ENCODE measurements around the gene DGKG. TPM values are rescaled to one million over a fixed set of nuclear protein-coding genes. Genes with fewer than 3 reads are reported as not detected.

DGKG gene
- polyA plus RNA-seq, 3 donors: 4.2 to 9.2 (median 4.3) TPM

DNA sequence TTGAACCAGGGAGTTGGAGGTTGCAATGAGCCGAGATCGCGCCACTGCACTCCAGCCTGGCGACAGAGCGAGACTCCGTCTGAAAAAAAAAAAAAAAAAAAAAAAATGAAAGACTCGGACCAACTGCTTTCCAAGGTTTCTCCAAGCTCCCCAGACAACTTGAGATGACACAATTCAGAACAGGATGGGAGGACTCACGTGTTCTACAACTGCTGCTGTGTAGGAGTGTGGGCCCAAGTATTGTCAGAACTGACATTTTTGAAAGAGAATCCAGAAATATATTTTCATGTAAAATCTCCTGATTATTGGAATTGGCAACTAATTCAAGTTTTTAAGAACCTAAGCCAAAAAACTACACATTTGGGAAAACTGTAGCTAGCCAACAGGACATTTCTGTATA, 143.6 kb downstream of the DGKG start:
- no peaks in the 10 kb centered on the region for H4K20me1 ChIP-seq (ENCODE audit: insufficient read depth, low read length)
- TF ChIP-seq, protein P1, sequence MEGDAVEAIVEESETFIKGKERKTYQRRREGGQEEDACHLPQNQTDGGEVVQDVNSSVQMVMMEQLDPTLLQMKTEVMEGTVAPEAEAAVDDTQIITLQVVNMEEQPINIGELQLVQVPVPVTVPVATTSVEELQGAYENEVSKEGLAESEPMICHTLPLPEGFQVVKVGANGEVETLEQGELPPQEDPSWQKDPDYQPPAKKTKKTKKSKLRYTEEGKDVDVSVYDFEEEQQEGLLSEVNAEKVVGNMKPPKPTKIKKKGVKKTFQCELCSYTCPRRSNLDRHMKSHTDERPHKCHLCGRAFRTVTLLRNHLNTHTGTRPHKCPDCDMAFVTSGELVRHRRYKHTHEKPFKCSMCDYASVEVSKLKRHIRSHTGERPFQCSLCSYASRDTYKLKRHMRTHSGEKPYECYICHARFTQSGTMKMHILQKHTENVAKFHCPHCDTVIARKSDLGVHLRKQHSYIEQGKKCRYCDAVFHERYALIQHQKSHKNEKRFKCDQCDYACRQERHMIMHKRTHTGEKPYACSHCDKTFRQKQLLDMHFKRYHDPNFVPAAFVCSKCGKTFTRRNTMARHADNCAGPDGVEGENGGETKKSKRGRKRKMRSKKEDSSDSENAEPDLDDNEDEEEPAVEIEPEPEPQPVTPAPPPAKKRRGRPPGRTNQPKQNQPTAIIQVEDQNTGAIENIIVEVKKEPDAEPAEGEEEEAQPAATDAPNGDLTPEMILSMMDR (IDR thresholded peaks at IDR 0.05): no peak
- intact Hi-C loops (cut with micrococcal nuclease): no loop called here
- no peak overlapping the region for H3K27ac ChIP-seq (ENCODE audit: low read depth in 1 of 2, low read length in 2 of 2)
- peaks cover 39 to 90% of the 10 kb centered on the region in 2 donors for H3K36me3 ChIP-seq (replicated peaks in 1 of 2; ENCODE audit: control insufficient read depth in 1 of 2, insufficient read depth in 2 of 2, low read length in 2 of 2)
- H3K4me3 Mint-ChIP-seq: no peak overlapping the region
- peaks cover 61 to 83% of the 10 kb centered on the region in 2 donors for H3K36me3 Mint-ChIP-seq
- H3K27ac Mint-ChIP-seq: no peak overlapping the region
- no peaks in the 10 kb centered on the region for H3K9me3 Mint-ChIP-seq
- no peaks in the 10 kb centered on the region for H3K4me1 Mint-ChIP-seq
- H3K79me2 ChIP-seq (ENCODE audit: insufficient read depth, low read length): no peaks in the 10 kb centered on the region
- H3K4me3 ChIP-seq (replicated peaks in 1 of 3; ENCODE audit: low read depth in 2 of 3, low read length in 3 of 3): no peak overlapping the region
- H3K27me3 ChIP-seq (ENCODE audit: control insufficient read depth in 2 of 2, insufficient read depth in 2 of 2, low read length in 2 of 2): no peaks in the 10 kb centered on the region
- H2AFZ ChIP-seq (ENCODE audit: insufficient read depth, low read depth, low read length, poor library complexity, severe bottlenecking): no peak overlapping the region
- no peak for DNase-seq
- no peaks in the 10 kb centered on the region for H3K4me1 ChIP-seq (ENCODE audit: control insufficient read depth in 1 of 2, insufficient read depth in 2 of 2, low read length in 2 of 2)
- H3K4me2 ChIP-seq (replicated peaks; ENCODE audit: extremely low read depth, low read length, poor library complexity, severe bottlenecking): no peak overlapping the region
- H3K9me3 ChIP-seq (replicated peaks in 1 of 2; ENCODE audit: control insufficient read depth in 1 of 2, insufficient read depth in 1 of 2, low read length in 2 of 2): no peaks in the 10 kb centered on the region
- no peak overlapping the region for H3K9ac ChIP-seq (ENCODE audit: insufficient read depth, low read length, poor library complexity, severe bottlenecking)
- WGBS (ENCODE audit: insufficient coverage): no CpG with 5 or more reads among the region's 8 CpGs
- H3K27me3 Mint-ChIP-seq (ENCODE audit: low read depth in 3 of 3): no peaks in the 10 kb centered on the region

DNA sequence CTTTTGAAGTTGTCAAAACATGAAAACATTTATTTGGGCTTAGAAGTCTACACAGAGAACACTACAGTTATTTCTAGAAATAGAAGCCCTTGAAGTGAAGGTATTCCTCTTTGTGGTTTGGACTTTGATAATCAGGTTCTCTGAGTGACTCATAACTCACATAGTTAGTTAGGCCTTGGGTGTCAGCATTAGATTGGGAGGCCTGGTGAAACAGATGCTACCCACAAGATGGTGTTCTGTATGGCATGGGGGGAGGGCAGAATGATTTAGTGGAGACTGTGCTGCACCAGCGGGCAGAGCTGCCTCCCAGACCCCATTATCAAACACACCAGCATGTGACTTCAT, 144.2 kb downstream of the DGKG start:
- no CpG with 5 or more reads among the region's 1 CpG for WGBS (ENCODE audit: insufficient coverage)
- intact Hi-C loops (cut with micrococcal nuclease): no loop called here
- TF ChIP-seq, protein P1 (IDR thresholded peaks at IDR 0.05): no peak
- DNase-seq: no peak
- no peaks in the 10 kb centered on the region for H3K27me3 ChIP-seq (ENCODE audit: control insufficient read depth in 2 of 2, insufficient read depth in 2 of 2, low read length in 2 of 2)
- no peaks in the 10 kb centered on the region for H3K4me1 ChIP-seq (ENCODE audit: control insufficient read depth in 1 of 2, insufficient read depth in 2 of 2, low read length in 2 of 2)
- H3K27me3 Mint-ChIP-seq (ENCODE audit: low read depth in 3 of 3): no peaks in the 10 kb centered on the region
- no peak overlapping the region for H3K4me2 ChIP-seq (replicated peaks; ENCODE audit: extremely low read depth, low read length, poor library complexity, severe bottlenecking)
- no peaks in the 10 kb centered on the region for H3K9me3 Mint-ChIP-seq
- H3K36me3 Mint-ChIP-seq: peaks cover 62 to 83% of the 10 kb centered on the region in 2 donors
- no peak overlapping the region for H3K9ac ChIP-seq (ENCODE audit: insufficient read depth, low read length, poor library complexity, severe bottlenecking)
- no peak overlapping the region for H3K27ac Mint-ChIP-seq
- H2AFZ ChIP-seq (ENCODE audit: insufficient read depth, low read depth, low read length, poor library complexity, severe bottlenecking): no peak overlapping the region
- no peaks in the 10 kb centered on the region for H3K4me1 Mint-ChIP-seq
- H3K36me3 ChIP-seq (replicated peaks in 1 of 2; ENCODE audit: control insufficient read depth in 1 of 2, insufficient read depth in 2 of 2, low read length in 2 of 2): peaks cover 40 to 91% of the 10 kb centered on the region in 2 donors
- H4K20me1 ChIP-seq (ENCODE audit: insufficient read depth, low read length): no peaks in the 10 kb centered on the region
- H3K4me3 ChIP-seq (replicated peaks in 1 of 3; ENCODE audit: low read depth in 2 of 3, low read length in 3 of 3): no peak overlapping the region
- H3K79me2 ChIP-seq (ENCODE audit: insufficient read depth, low read length): no peaks in the 10 kb centered on the region
- no peak overlapping the region for H3K4me3 Mint-ChIP-seq
- H3K27ac ChIP-seq (ENCODE audit: low read depth in 1 of 2, low read length in 2 of 2): no peak overlapping the region
- no peaks in the 10 kb centered on the region for H3K9me3 ChIP-seq (replicated peaks in 1 of 2; ENCODE audit: control insufficient read depth in 1 of 2, insufficient read depth in 1 of 2, low read length in 2 of 2)
